GM12878 (cell line): Measurements from ENCODE around the gene HNRNPF. TPM values are rescaled to one million over a fixed set of nuclear protein-coding genes. Genes with fewer than 3 reads are reported as not detected.

Experiments
- EED ChIP-seq: sonication (generic); IDR thresholded peaks from 2 replicates; pipeline ENCODE4 v1.6.1; 2016; ENCODE audit warnings: antibody characterized with exemption, low read depth
- GABPA ChIP-seq: IDR thresholded peaks from 2 replicates; pipeline ENCODE4 v1.6.1; 2014; ENCODE audit warnings: antibody characterized with exemption, low read depth, mild to moderate bottlenecking, inconsistent platforms
- RELA ChIP-seq: fragments of 450-650 bp; IDR thresholded peaks from 2 replicates; pipeline ENCODE4 v1.8.0; 2014; ENCODE audit warnings: borderline replicate concordance; ENCODE audit not compliant: partially characterized antibody
- ZNF622 ChIP-seq: fragments of 450-650 bp; IDR thresholded peaks from 2 replicates; pipeline ENCODE4 v1.6.1; 2017; ENCODE audit warnings: mild to moderate bottlenecking, inconsistent platforms
- polyA plus RNA-seq, 11 experiments: library from polyadenylated mRNA; depleted of rRNA in 4 of 11; unstranded in 6 of 11; stranded (reverse) in 5 of 11; fragments of >200 nt; fragmentation: Nextera tagmentation in 4 of 11; fragmentation: Illumina TruSeq in 1 of 11; extraction: Ambion mirVana in 4 of 11; extraction: Trizol in 1 of 11; gene quantifications; 1 replicate in 1 of 11; 2 replicates in 10 of 11; pipeline versions ENCODE4 v1.2.1 to v1.2.3, GENCODE V29; 2011 to 2016; ENCODE audit warnings: inconsistent platforms in 2 of 11, missing spikeins in 2 of 11, low read depth in 1 of 11
- total RNA-seq, 4 experiments: library from RNA; depleted of rRNA in 3 of 4; stranded (reverse); fragments of >200 nt in 3 of 4; fragmentation: Illumina TruSeq in 1 of 4; extraction: Trizol in 1 of 4; gene quantifications; 2 replicates each; pipeline versions ENCODE4 v1.2.1 to v1.2.3, GENCODE V29; 2013 to 2021
- TF ChIP-seq, protein P1 (sequence below): IDR thresholded peaks from 2 replicates; pipeline ENCODE4 v1.6.1; 2012; ENCODE audit warnings: improper control_type of control experiment, low read depth, low read length; ENCODE audit not compliant: insufficient replicate concordance
- TF ChIP-seq, protein P2 (sequence below): fragments of 450-650 bp; IDR thresholded peaks from 2 replicates; pipeline ENCODE4 v1.6.1; 2018; ENCODE audit warnings: mild to moderate bottlenecking, low read depth, moderate library complexity; ENCODE audit not compliant: partially characterized antibody

HNRNPF gene
- total and polyA plus RNA-seq, 10 of the 15 experiments (the other 5 are each of a cell fraction or from before 2014, with no cell fraction given) = 156 to 373 (median 293) TPM

GRCh38 chr10:43370671-43371215 lies 38.2 kb downstream of the HNRNPF start (continued):
- TF ChIP-seq, protein P1, sequence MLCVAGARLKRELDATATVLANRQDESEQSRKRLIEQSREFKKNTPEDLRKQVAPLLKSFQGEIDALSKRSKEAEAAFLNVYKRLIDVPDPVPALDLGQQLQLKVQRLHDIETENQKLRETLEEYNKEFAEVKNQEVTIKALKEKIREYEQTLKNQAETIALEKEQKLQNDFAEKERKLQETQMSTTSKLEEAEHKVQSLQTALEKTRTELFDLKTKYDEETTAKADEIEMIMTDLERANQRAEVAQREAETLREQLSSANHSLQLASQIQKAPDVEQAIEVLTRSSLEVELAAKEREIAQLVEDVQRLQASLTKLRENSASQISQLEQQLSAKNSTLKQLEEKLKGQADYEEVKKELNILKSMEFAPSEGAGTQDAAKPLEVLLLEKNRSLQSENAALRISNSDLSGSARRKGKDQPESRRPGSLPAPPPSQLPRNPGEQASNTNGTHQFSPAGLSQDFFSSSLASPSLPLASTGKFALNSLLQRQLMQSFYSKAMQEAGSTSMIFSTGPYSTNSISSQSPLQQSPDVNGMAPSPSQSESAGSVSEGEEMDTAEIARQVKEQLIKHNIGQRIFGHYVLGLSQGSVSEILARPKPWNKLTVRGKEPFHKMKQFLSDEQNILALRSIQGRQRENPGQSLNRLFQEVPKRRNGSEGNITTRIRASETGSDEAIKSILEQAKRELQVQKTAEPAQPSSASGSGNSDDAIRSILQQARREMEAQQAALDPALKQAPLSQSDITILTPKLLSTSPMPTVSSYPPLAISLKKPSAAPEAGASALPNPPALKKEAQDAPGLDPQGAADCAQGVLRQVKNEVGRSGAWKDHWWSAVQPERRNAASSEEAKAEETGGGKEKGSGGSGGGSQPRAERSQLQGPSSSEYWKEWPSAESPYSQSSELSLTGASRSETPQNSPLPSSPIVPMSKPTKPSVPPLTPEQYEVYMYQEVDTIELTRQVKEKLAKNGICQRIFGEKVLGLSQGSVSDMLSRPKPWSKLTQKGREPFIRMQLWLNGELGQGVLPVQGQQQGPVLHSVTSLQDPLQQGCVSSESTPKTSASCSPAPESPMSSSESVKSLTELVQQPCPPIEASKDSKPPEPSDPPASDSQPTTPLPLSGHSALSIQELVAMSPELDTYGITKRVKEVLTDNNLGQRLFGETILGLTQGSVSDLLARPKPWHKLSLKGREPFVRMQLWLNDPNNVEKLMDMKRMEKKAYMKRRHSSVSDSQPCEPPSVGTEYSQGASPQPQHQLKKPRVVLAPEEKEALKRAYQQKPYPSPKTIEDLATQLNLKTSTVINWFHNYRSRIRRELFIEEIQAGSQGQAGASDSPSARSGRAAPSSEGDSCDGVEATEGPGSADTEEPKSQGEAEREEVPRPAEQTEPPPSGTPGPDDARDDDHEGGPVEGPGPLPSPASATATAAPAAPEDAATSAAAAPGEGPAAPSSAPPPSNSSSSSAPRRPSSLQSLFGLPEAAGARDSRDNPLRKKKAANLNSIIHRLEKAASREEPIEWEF = no peak
- TF ChIP-seq EED (no peak), RELA (no peak), GABPA (no peak), ZNF622 (no peak)
- TF ChIP-seq, protein P2, sequence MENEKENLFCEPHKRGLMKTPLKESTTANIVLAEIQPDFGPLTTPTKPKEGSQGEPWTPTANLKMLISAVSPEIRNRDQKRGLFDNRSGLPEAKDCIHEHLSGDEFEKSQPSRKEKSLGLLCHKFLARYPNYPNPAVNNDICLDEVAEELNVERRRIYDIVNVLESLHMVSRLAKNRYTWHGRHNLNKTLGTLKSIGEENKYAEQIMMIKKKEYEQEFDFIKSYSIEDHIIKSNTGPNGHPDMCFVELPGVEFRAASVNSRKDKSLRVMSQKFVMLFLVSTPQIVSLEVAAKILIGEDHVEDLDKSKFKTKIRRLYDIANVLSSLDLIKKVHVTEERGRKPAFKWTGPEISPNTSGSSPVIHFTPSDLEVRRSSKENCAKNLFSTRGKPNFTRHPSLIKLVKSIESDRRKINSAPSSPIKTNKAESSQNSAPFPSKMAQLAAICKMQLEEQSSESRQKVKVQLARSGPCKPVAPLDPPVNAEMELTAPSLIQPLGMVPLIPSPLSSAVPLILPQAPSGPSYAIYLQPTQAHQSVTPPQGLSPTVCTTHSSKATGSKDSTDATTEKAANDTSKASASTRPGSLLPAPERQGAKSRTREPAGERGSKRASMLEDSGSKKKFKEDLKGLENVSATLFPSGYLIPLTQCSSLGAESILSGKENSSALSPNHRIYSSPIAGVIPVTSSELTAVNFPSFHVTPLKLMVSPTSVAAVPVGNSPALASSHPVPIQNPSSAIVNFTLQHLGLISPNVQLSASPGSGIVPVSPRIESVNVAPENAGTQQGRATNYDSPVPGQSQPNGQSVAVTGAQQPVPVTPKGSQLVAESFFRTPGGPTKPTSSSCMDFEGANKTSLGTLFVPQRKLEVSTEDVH = no peak
- TF ChIP-seq, all 136 proteins: peak for 0
